Inferior parietal cortex (tissue), 1 donor: ENCODE data around the gene SYF2.
"Not testable (repeated sequence)": the region's sequence is repeated elsewhere in the genome, so short reads cannot be mapped to it uniquely, and the experiment has no call there.

ENCODE experiments used
- DNase-seq: peaks from one replicate; pipeline ENCODE4 v3.0.0-alpha.2; 2016; ENCODE audit errors: extremely low spot score

Gene SYF2

GRCh38 chr1:25206201-25206600, 26.1 kb downstream of the SYF2 start:
- no peak for DNase-seq

- no peak for DNase-seq
These were observed 26.5 kb downstream of the SYF2 start for GRCh38 chr1:25205786-25206185.

- DNase-seq = peak; percentile 83
These were observed 27.4 kb downstream of the SYF2 start for GRCh38 chr1:25204797-25205480.

- DNase-seq = no peak
These were observed 31.3 kb downstream of the SYF2 start for GRCh38 chr1:25201006-25201405.

- no peak for DNase-seq
These were observed 32.3 kb downstream of the SYF2 start for GRCh38 chr1:25199819-25200620.

GRCh38 chr1:25198663-25199252, 33.5 kb downstream of the SYF2 start:
- DNase-seq = peak; percentile 27

GRCh38 chr1:25197982-25198662, 34.2 kb downstream of the SYF2 start:
- peak; percentile 29 for DNase-seq

- DNase-seq = no peak
These were observed 34.9 kb downstream of the SYF2 start for GRCh38 chr1:25197235-25197975.

- DNase-seq = no peak
These were observed 35.5 kb downstream of the SYF2 start for GRCh38 chr1:25196830-25197229.

- no peak for DNase-seq
These were observed 36.5 kb downstream of the SYF2 start for GRCh38 chr1:25195835-25196234.

GRCh38 chr1:25194572-25195020, 37.7 kb downstream of the SYF2 start:
- DNase-seq = no peak

- DNase-seq = no peak
These were observed 38.2 kb downstream of the SYF2 start for GRCh38 chr1:25194054-25194453.

- DNase-seq = no peak
These were observed 39.1 kb downstream of the SYF2 start for GRCh38 chr1:25193229-25193628.

- no peak for DNase-seq
These were observed 40.1 kb downstream of the SYF2 start for GRCh38 chr1:25192154-25192553.

- no peak for DNase-seq
These were observed 42.0 kb downstream of the SYF2 start for GRCh38 chr1:25190260-25190659.

GRCh38 chr1:25187904-25188303, 44.4 kb downstream of the SYF2 start:
- DNase-seq = not testable (repeated sequence)

GRCh38 chr1:25187077-25187476, 45.2 kb downstream of the SYF2 start:
- DNase-seq = no peak

GRCh38 chr1:25186161-25187007, 45.9 kb downstream of the SYF2 start:
- DNase-seq = no peak

GRCh38 chr1:25185409-25186160, 46.7 kb downstream of the SYF2 start:
- DNase-seq = no peak
